Activated CD8-positive, alpha-beta memory T cell treated with anti-CD3 and anti-CD28 coated beads, Interleukin-2, amount 50 U/mL, for 1 hour (primary cell): Measurements from ENCODE around the gene GNG12.

ENCODE experiments used
- DNase-seq: peaks from one replicate; pipeline ENCODE4 v3.0.0-alpha.2; 2020; ENCODE audit errors: extremely low read depth

The GNG12 gene

GRCh38 chr1:67815303-67816094 is 17.8 kb downstream of the GNG12 start:
- no peak for DNase-seq

DNA sequence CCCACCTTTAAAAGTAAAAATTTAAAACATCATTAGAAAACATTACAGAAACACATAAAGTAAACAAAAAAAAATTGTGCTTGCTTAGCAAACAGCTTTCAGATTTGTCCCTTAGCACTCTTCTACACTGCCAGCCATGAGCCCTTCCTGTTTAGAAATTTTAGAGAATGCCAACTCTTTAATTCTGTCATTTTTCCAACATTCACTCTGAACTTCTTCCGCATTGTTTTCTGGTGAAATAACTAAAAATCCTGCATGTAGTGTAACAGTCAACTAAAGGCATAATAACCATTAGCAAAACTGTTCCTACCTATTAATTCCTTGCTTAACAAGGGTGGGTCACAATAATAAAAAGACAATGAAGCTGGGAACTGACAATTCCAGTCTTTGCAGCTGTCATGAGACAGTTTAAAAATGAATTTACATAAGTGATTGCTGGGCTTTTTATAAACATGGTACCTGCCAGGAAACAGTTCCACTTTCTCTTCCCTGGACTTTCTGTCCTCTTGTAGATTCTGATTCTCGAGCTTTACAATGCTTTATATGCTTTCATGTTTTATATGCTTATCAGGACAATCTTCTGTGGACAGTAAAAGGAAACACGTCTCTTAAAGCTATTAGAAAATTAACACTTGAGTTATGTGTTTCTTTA is 19.0 kb downstream of the GNG12 start:
- DNase-seq = no peak

GRCh38 chr1:67812226-67812625 is 21.0 kb downstream of the GNG12 start:
- DNase-seq = no peak

DNA sequence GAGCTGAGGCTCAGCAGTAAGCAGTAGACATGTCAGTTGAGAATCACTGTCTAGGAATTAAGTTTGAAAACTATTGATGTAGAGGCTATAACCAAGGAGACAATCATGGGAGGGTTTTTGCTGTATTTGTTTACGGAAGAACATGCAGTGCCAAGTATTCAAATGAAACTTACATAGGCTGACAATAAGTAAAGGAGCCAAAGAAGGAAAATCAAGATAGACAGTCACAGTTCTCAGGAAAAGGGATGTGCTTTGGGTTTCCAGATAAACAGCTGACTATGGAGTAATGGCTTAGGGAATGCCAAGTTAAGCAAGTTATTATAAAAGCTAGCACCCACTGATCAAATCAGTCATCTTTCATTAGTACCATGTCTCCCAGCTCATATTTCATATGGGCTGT is 21.5 kb downstream of the GNG12 start:
- no peak for DNase-seq

- no peak for DNase-seq
Observed at GRCh38 chr1:67809887-67810286, 23.4 kb downstream of the GNG12 start.

- DNase-seq = no peak
Observed at GRCh38 chr1:67807282-67807681, 26.0 kb downstream of the GNG12 start.

DNA sequence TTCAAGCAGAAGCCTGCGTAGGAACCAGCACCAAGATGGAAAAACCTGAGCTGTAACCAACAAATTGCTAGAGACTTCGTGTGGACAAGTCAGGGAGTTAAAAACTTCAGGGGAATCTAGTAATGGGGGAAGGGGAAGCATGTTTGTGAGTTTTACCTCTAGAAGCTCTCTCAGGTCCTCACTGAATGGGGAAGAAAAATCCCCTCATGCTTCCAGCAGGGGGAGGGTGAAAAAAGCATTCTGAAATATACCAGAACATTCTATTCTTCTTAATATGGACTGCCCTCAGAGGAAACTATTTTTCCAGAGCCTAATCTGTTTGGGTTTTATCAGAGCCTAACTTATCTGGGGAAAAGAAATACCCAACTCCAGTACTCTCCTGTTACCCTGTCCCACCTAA is 28.6 kb downstream of the GNG12 start:
- DNase-seq = no peak

DNA sequence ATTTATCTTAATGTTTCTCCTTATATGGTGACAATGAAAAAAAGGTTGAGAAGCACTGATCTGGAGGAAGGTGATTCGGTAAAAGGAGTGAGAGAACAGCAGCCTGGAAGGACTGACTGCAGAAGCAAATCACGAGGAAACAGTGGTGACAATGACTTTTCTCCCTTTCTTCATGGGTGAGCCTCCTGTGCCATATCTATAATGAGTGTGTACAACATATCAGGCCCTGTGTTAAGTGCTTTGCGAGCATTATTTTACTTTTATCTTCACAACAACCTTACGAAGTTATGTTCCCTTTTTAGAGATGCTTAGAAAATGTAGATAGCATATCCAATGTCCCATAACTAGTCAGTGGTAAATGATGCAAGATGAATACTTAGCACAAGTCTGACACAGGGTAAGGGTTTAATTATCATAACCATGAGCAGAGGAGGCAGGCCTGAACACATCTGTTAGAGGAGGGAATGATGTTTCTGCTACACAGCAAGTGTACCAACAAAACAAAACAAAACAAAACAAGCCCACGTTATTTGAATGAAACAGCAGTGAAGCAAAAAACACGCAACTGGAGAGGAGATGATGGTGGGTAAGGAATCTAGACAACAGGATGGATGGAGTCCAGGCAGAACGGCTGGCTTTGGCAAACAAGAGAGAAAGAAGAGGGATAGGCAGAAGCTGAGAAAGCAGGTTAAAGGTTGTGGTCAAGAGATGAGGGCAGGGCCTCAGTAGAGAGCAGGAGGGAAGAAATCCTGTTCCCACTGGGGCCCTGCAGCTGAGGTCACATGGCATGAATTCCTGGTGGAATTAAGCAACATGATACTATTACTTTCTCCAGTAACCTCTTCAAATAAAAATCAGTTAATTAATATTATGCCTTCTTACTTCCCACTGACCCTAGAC is 29.6 kb downstream of the GNG12 start:
- no peak for DNase-seq

GRCh38 chr1:67802565-67802964 is 30.7 kb downstream of the GNG12 start:
- no peak for DNase-seq

GRCh38 chr1:67801903-67802302 is 31.4 kb downstream of the GNG12 start:
- no peak for DNase-seq

GRCh38 chr1:67795179-67795912 is 37.9 kb downstream of the GNG12 start:
- no peak for DNase-seq

- no peak for DNase-seq
Observed at GRCh38 chr1:67793562-67793961, 39.7 kb downstream of the GNG12 start.

DNA sequence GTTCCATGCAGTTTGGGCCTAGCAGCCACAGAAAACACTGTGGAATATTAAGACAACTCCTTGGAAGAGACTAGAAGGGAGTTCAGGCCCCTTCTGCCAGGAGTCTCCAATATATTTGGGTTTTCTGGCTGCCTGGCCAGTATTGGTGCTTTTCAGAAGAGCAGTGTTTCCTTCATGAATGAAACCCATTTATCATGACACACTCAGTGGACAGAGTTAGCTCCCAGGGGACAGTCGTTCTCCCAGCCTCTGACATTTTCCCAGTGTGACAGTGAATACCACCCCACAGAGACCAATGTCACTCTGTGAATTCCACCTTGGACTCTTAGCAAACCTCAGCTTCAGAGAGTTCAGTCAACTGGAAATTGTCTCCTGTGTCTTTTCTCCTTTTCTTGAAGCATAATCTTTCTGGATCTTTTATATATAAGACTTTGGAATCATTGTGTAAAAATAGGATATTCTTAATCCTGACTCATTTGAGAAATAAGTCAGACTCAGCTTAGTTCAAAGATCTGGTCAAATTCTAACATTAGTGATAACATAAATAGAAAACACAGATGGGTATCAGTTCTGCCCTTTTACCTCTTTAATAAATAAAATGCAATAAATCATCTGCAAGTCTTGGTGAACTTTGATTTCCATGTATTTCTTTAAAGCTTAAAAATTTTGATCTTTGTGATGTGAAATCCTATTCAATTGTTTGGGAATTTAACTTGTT is 40.4 kb downstream of the GNG12 start:
- no peak for DNase-seq

- no peak for DNase-seq
Observed at GRCh38 chr1:67792103-67792502, 41.2 kb downstream of the GNG12 start.

- DNase-seq = no peak
Observed at GRCh38 chr1:67791686-67792085, 41.6 kb downstream of the GNG12 start.

GRCh38 chr1:67791261-67791660 is 42.0 kb downstream of the GNG12 start:
- no peak for DNase-seq

- no peak for DNase-seq
Observed at GRCh38 chr1:67790201-67790692, 43.0 kb downstream of the GNG12 start.

GRCh38 chr1:67789551-67789950 is 43.7 kb downstream of the GNG12 start:
- DNase-seq = no peak

DNA sequence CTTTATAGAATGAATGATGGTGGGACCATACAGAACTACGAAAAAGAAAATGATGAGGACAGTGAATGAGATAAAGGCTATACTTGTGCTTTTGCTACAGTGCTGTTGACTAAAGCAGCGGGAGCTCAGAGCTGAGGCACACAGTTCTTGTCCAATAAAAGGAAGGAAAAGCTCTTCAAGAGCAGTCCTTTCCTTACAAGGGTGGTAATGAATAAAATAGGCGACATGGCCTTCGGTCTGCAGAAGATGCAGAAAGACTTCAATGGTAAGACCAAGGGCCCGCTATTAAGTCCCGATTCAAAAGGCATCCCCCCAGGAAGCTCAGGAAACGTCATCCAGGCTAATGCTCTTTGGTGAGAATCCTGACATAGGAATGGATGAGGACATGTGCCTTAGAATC is 44.4 kb downstream of the GNG12 start:
- DNase-seq = no peak

- no peak for DNase-seq
Observed at GRCh38 chr1:67788238-67788790, 45.0 kb downstream of the GNG12 start.

DNA sequence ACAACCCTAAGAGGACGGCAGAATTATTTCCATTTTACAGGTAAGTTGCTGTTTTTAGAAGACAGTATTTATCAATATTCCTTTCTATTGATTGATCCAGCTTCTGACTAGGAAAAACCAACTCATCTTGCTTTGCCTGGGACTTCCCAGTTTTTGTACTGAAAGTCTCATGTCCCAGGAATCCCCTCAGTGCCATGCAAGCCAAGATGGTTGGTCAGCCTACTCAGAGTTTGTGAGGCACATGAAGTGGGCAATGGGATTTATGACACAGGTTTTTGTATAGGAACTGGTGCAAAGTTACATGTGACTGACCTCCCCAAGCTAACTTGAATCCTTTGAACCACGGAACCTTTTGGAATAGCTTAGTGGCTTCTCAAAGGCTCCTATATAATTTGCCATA is 45.5 kb downstream of the GNG12 start:
- DNase-seq = no peak
